GM10266 (cell line): ENCODE results near the gene CSH1.
A peak's percentile ranks its signal among the peaks of the same experiment; 100 is the strongest.
"Not testable (repeated sequence)": the region's sequence is repeated elsewhere in the genome, so short reads cannot be mapped to it uniquely, and the experiment has no call there.

ENCODE experiments used
- DNase-seq: peaks from one replicate; pipeline ENCODE4 v3.0.0; 2012; ENCODE audit errors: extremely low spot score
- CTCF ChIP-seq: IDR thresholded peaks from 2 replicates; pipeline ENCODE4 v1.5.1; 2012; ENCODE audit warnings: mild to moderate bottlenecking, low read depth; ENCODE audit not compliant: control insufficient read depth, insufficient read depth; ENCODE audit errors: missing control alignments

CSH1 gene

GRCh38 chr17:63916566-63917185, 20.3 kb upstream of the CSH1 start:
- TF ChIP-seq CTCF, result no peak
- no peak for DNase-seq

- DNase-seq, result not testable (repeated sequence)
These were observed 19.4 kb upstream of the CSH1 start for GRCh38 chr17:63915753-63916152.

GRCh38 chr17:63914471-63914870, 18.1 kb upstream of the CSH1 start:
- DNase-seq, result no peak
- no peak for TF ChIP-seq CTCF

- peak; percentile 83 for TF ChIP-seq CTCF
- DNase-seq, result peak; percentile 53
These were observed 15.3 kb upstream of the CSH1 start for GRCh38 chr17:63911657-63912100.

- no peak for TF ChIP-seq CTCF
- DNase-seq, result no peak
These were observed 14.8 kb upstream of the CSH1 start, which contains the start of gene CSHL1 for GRCh38 chr17:63911041-63911635. CSHL1 (minus strand) TSS chr17:63911258; CDS start chr17:63911196, 62 bp downstream.

- DNase-seq, result no peak
- no peak for TF ChIP-seq CTCF
These were observed 13.7 kb upstream of the CSH1 start for GRCh38 chr17:63910096-63910495.

- not testable (repeated sequence) for DNase-seq
These were observed 13.2 kb upstream of the CSH1 start for GRCh38 chr17:63909586-63909985.

GRCh38 chr17:63907161-63907778, 10.9 kb upstream of the CSH1 start:
- peak; percentile 18 for TF ChIP-seq CTCF
- DNase-seq, result not testable (repeated sequence)

GRCh38 chr17:63904796-63905195, 8.4 kb upstream of the CSH1 start:
- DNase-seq, result not testable (repeated sequence)
